CD4-positive, alpha-beta T cell (primary cell): Measurements from ENCODE around the gene RAB27A. TPM values are rescaled to one million over a fixed set of nuclear protein-coding genes. Genes with fewer than 3 reads are reported as not detected.
"Not testable (repeated sequence)": the region's sequence is repeated elsewhere in the genome, so short reads cannot be mapped to it uniquely, and the experiment has no call there.

Experiments used
- ATAC-seq: fragments of 200-7000 bp; cut with Tn5 transposase; one replicate; pipeline ENCODE4 v1.10.0; 2022; ENCODE audit warnings: mild to moderate bottlenecking; ENCODE audit not compliant: poor library complexity
- CTCF ChIA-PET: fragments of 350-600 bp; sonication (Branson Sonifier 250); formaldehyde crosslinking; loops from one replicate; lab custom pipeline; 2021; ENCODE audit warnings: antibody characterized with exemption, inconsistent platforms; lab: Charles Lee
- POLR2A ChIA-PET: fragments of 350-600 bp; sonication (Branson Sonifier 250); formaldehyde crosslinking; loops from one replicate; lab custom pipeline; 2021; ENCODE audit warnings: antibody characterized with exemption, inconsistent platforms; lab: Charles Lee
- DNase-seq, 14 experiments: peaks; one replicate each; pipeline ENCODE4 v3.0.0-alpha.2; 2013 to 2020; ENCODE audit warnings: mixed read lengths in 2 of 14
- H3K27ac ChIP-seq, 2 donors: one replicate each; pipeline versions ENCODE4 v1.5.1 to v1.7.0; 2013; ENCODE audit warnings: low read length in 2 of 2, low read depth in 1 of 2, mild to moderate bottlenecking in 1 of 2
- H3K27me3 ChIP-seq, 2 experiments: 1 replicate in 1 of 2; 2 replicates in 1 of 2; pipeline versions ENCODE4 v1.6.1 to v1.7.0; 2013; ENCODE audit warnings: low read length in 2 of 2, control low read depth in 1 of 2, mild to moderate bottlenecking in 1 of 2, moderate library complexity in 1 of 2; ENCODE audit not compliant: insufficient read depth in 2 of 2, control insufficient read depth in 1 of 2
- H3K36me3 ChIP-seq: one replicate; pipeline ENCODE4 v1.6.1; 2013; ENCODE audit warnings: low read length, control low read depth; ENCODE audit not compliant: insufficient read depth
- H3K4me1 ChIP-seq: one replicate; pipeline ENCODE4 v1.6.1; 2013; ENCODE audit warnings: low read length, control low read depth; ENCODE audit not compliant: insufficient read depth
- H3K4me3 ChIP-seq: one replicate; pipeline ENCODE4 v1.5.1; 2013; ENCODE audit warnings: mild to moderate bottlenecking, low read length, moderate library complexity
- H3K9me3 ChIP-seq, 2 experiments: 1 replicate in 1 of 2; 2 replicates in 1 of 2; pipeline versions ENCODE4 v1.6.1 to v1.7.0; 2013; ENCODE audit warnings: low read length in 2 of 2, mild to moderate bottlenecking in 2 of 2, control low read depth in 1 of 2, moderate library complexity in 1 of 2; ENCODE audit not compliant: control insufficient read depth in 1 of 2, insufficient read depth in 1 of 2
- H3K27ac Mint-ChIP-seq: one replicate; pipeline ENCODE4 v1.8.0; 2020; ENCODE audit warnings: mixed read lengths
- H3K27me3 Mint-ChIP-seq: one replicate; pipeline ENCODE4 v1.8.0; 2021; ENCODE audit warnings: mixed read lengths
- H3K36me3 Mint-ChIP-seq: one replicate; pipeline ENCODE4 v1.8.0; 2021; ENCODE audit warnings: low read depth, mixed read lengths
- H3K4me1 Mint-ChIP-seq: one replicate; pipeline ENCODE4 v1.8.0; 2021; ENCODE audit warnings: low read depth, mixed read lengths
- H3K4me3 Mint-ChIP-seq: one replicate; pipeline ENCODE4 v1.8.0; 2020; ENCODE audit warnings: mild to moderate bottlenecking, mixed read lengths
- H3K9me3 Mint-ChIP-seq: one replicate; pipeline ENCODE4 v1.8.0; 2020; ENCODE audit warnings: mixed read lengths
- intact Hi-C, 2 experiments: fragments of 100-400 bp; cut with DNase I in 1 of 2; cut with micrococcal nuclease in 1 of 2; formaldehyde crosslinking; loops; one replicate each; pipeline versions ENCODE4 v1.15.1 to v1.9.0; 2023 to 2025; cut with DNase I, micrococcal nuclease
- total RNA-seq, 174 experiments: library from RNA in 2 of 174; stranded (reverse) in 2 of 174; gene quantifications; one replicate each; pipeline ENCODE4 v1.2.3 and lab custom pipeline; 2021 to 2026
- TF ChIP-seq, protein P1 (sequence below): fragments of 200-600 bp; IDR thresholded peaks from one replicate; pipeline ENCODE4 v1.8.0; 2022; ENCODE audit warnings: antibody characterized with exemption, mild to moderate bottlenecking

The RAB27A gene
- total RNA-seq, 2 experiments from 2014 or later = 9.0 TPM

DNA sequence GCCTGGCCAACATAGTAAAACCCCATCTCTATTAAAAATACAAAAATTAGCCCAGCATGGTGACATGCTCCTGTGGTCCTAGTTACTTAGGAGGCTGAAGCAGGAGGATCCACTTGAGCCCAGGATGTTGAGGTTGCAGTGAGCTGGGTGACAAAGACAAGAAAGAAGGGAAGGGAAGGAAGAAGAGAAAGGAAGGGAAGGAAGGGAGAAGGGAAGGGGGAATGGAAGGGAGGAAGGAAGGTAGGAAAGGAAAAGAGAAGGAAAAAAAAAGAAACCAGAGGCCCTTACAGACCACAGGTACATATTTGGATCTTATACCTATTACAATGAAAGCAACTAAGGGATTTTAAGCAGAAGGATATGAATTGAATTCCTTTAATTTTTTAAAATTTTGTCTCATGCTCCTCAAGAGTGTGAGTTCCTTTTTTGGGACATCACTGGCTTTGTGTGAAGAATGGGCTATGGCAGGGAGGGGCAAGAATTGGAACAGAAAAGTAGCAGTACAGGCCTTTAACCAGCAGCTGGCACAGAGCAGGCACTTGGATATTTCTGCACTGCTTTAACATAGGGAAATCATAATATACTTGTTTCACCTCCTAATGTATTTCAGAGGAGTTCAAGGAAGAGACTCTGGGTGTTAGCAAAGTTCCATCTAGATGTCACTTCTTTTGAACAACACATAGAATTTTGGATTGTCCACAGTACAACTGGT is 7.9 kb downstream of the RAB27A start:
- peaks cover 72% of the 10 kb centered on the region for H3K4me1 ChIP-seq
- Mint-ChIP-seq H3K9me3 (no peaks in the 10 kb centered on the region), H3K27ac (peak overlapping the region; percentile 94), H3K4me1 (peaks cover 96% of the 10 kb centered on the region), H3K4me3 (peak overlapping the region; percentile 18), H3K27me3 (no peaks in the 10 kb centered on the region), H3K36me3 (no peaks in the 10 kb centered on the region)
- TF ChIP-seq, protein P1, sequence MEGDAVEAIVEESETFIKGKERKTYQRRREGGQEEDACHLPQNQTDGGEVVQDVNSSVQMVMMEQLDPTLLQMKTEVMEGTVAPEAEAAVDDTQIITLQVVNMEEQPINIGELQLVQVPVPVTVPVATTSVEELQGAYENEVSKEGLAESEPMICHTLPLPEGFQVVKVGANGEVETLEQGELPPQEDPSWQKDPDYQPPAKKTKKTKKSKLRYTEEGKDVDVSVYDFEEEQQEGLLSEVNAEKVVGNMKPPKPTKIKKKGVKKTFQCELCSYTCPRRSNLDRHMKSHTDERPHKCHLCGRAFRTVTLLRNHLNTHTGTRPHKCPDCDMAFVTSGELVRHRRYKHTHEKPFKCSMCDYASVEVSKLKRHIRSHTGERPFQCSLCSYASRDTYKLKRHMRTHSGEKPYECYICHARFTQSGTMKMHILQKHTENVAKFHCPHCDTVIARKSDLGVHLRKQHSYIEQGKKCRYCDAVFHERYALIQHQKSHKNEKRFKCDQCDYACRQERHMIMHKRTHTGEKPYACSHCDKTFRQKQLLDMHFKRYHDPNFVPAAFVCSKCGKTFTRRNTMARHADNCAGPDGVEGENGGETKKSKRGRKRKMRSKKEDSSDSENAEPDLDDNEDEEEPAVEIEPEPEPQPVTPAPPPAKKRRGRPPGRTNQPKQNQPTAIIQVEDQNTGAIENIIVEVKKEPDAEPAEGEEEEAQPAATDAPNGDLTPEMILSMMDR = no peak
- POLR2A ChIA-PET = interaction anchor here (0.6 to 1.8 kb wide), 8 partner anchors 11 to 1132 kb away, joined by 3 to 7 read pairs (median 4); partner anchors contain the start of genes PIGB, PIGBOS1 and RSL24D1
- intact Hi-C loops = loop anchor here in 1 of 2 experiments (1.0 kb wide), 1 partner anchor 9 kb away; no protein-coding TSS in a partner anchor
- DNase-seq = peak in 2 of 14 experiments; percentile 38 to 41
- peak overlapping the region; percentile 14 to 56 for H3K27ac ChIP-seq
- peak; percentile 30 for ATAC-seq
- CTCF ChIA-PET = no interaction called here
- H3K36me3 ChIP-seq = no peaks in the 10 kb centered on the region
- H3K4me3 ChIP-seq = no peak overlapping the region
- no peaks in the 10 kb centered on the region for H3K9me3 ChIP-seq
- no peaks in the 10 kb centered on the region for H3K27me3 ChIP-seq

DNA sequence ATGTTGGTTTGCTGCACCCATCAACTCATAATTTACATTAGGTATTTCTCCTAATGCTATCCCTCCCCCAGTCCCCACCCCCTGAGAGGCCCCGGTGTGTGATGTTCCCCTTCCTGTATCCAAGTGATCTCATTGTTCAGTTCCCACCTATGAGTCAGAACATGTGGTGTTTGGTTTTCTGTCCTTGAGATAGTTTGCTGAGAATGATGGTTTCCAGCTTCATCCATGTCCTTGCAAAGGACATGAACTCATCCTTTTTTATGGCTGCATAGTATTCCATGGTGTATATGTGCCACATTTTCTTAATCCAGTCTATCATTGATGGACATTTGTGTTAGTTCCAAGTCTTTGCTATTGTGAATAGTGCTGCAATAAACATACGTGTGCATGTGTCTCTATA is 9.0 kb downstream of the RAB27A start:
- intact Hi-C loops, H3K9me3 ChIP-seq, H3K36me3 Mint-ChIP-seq, H3K9me3 Mint-ChIP-seq, H3K27me3 ChIP-seq, H3K4me3 ChIP-seq, H3K27me3 Mint-ChIP-seq, H3K4me3 Mint-ChIP-seq, H3K36me3 ChIP-seq, ATAC-seq: not testable (repeated sequence)
- H3K4me1 ChIP-seq = peaks cover 66% of the 10 kb centered on the region
- POLR2A ChIA-PET = interaction anchor here (1.0 to 1.8 kb wide), 3 partner anchors 13 to 38 kb away, joined by 3 to 5 read pairs (median 4); partner anchors contain the start of genes PIGB and PIGBOS1
- peaks cover 96% of the 10 kb centered on the region for H3K4me1 Mint-ChIP-seq
- peak overlapping the region; percentile 94 for H3K27ac Mint-ChIP-seq
- peak overlapping the region in 1 of 2 donors; percentile 68 for H3K27ac ChIP-seq
- CTCF ChIA-PET = interaction anchor here (1.4 kb wide), 1 partner anchor 13 kb away, joined by 4 read pairs; no protein-coding TSS in a partner anchor
- peak in 5 of 14 experiments; percentile 12 to 63 (median 46) for DNase-seq

DNA sequence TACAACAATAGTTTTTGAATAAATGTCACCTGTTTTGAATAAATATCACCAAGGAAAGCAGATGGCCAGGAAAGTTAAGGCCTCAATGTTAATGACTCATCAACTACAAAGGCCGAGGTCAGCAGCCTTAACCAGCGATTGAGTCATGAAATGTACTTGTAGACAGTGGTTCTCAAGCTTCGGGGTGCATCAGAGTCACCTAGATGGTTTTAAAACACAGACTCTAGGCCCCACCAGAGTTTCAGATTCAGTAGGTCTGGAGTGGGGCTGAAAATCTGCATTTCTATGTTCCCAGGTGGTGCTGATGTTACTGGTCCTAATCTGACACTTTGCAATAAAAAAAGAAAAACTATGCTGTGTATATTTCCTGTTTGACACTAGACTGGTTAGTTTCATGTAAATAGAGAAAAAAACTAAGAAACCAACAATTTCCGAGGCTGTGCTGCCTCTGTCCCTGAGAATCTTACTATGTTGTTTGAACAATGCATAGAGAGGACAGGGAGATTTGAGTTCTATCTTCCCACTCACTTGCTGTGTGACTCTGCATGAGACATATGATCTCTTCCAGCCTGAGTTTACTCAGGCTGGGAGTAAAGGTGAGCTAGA is 9.8 kb downstream of the RAB27A start:
- H3K36me3 Mint-ChIP-seq = no peaks in the 10 kb centered on the region
- intact Hi-C loops = no loop called here
- POLR2A ChIA-PET = interaction anchor here (1.4 to 4.4 kb wide), 3 partner anchors 12 to 39 kb away, joined by 4 to 37 read pairs (median 5); partner anchors contain the start of genes PIGB and PIGBOS1

More for the DNA sequence above, 9.8 kb downstream of the RAB27A start:
- CTCF ChIA-PET = interaction anchor here (1.0 to 1.4 kb wide), 2 partner anchors 8 to 12 kb away, joined by 3 to 4 read pairs; no protein-coding TSS in a partner anchor
- peak overlapping the region; percentile 47 for H3K4me3 Mint-ChIP-seq
- H3K4me1 ChIP-seq = peaks cover 70% of the 10 kb centered on the region
- peak overlapping the region; percentile 68 to 69 for H3K27ac ChIP-seq
- no peak overlapping the region for H3K4me3 ChIP-seq
- no peaks in the 10 kb centered on the region for H3K27me3 Mint-ChIP-seq
- no peaks in the 10 kb centered on the region for H3K27me3 ChIP-seq
- TF ChIP-seq, protein P1 = no peak
- peak in 12 of 14 experiments; percentile 23 to 85 (median 44) for DNase-seq
- peak overlapping the region; percentile 94 for H3K27ac Mint-ChIP-seq
- ATAC-seq = peak; percentile 65
- H3K36me3 ChIP-seq = no peaks in the 10 kb centered on the region
- H3K4me1 Mint-ChIP-seq = peaks cover 93% of the 10 kb centered on the region
- no peaks in the 10 kb centered on the region for H3K9me3 Mint-ChIP-seq
- H3K9me3 ChIP-seq = no peaks in the 10 kb centered on the region
